Astrocyte (in vitro differentiated cells and primary cell): ENCODE data around the gene KIF26B.

Experiments
- EZH2 ChIP-seq: IDR thresholded peaks from 2 replicates; pipeline ENCODE4 v1.6.1; 2012; ENCODE audit warnings: mild to moderate bottlenecking, low read length, inconsistent platforms; ENCODE audit not compliant: insufficient read depth
- TF ChIP-seq, protein P1 (sequence below): IDR thresholded peaks from 2 replicates; pipeline ENCODE4 v1.5.1; 2011; ENCODE audit warnings: low read depth, mild to moderate bottlenecking, inconsistent platforms, low read length, moderate library complexity; ENCODE audit not compliant: insufficient read depth

DNA sequence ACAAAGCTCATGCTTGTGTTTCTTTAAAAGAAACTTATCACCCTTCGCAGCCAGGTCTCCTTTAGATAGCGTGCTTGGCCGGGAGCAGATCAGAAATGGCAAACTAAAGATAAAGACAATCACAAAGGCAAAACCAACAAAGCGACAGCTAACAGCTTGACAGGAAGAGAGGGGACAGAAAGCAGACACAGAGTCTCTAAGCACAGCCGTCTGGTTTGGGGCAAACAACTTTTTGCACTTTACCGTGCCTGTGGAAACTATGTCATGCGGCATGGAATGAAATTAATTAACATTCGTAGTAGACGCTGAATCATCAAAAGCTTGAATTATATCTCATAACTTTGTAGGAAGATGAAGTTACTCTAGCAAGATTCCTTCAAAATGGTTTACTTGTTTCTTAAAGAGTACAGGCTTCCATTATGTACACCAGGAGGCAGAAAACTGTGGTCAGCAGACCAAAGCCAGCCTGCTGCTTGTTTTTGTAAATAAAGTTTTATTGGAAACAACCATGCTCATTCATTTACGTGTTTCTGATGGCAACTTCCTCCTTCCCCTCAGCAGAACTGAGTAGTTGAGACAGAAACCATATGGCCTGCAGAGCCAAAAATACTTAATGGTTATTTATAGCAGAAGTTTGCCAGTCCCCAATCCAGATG is 183.2 kb downstream of the KIF26B start:
- TF ChIP-seq, protein P1, sequence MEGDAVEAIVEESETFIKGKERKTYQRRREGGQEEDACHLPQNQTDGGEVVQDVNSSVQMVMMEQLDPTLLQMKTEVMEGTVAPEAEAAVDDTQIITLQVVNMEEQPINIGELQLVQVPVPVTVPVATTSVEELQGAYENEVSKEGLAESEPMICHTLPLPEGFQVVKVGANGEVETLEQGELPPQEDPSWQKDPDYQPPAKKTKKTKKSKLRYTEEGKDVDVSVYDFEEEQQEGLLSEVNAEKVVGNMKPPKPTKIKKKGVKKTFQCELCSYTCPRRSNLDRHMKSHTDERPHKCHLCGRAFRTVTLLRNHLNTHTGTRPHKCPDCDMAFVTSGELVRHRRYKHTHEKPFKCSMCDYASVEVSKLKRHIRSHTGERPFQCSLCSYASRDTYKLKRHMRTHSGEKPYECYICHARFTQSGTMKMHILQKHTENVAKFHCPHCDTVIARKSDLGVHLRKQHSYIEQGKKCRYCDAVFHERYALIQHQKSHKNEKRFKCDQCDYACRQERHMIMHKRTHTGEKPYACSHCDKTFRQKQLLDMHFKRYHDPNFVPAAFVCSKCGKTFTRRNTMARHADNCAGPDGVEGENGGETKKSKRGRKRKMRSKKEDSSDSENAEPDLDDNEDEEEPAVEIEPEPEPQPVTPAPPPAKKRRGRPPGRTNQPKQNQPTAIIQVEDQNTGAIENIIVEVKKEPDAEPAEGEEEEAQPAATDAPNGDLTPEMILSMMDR: no peak
- TF ChIP-seq EZH2: no peak
